Measurements from ENCODE around the gene PTPRU.

GRCh38 chr1:29218223-29218622 lies 18.1 kb upstream of the PTPRU start:
- TF ChIP-seq CTCF (IDR thresholded peaks at IDR 0.05) (no peak), RARB (CRISPR knock-in tag; IDR thresholded peaks at IDR 0.05) (no peak), KDM1A (IDR thresholded peaks at IDR 0.05; ENCODE audit: low read depth) (no peak), HOXA7 (CRISPR knock-in tag; IDR thresholded peaks at IDR 0.05) (no peak), POLR2A (IDR thresholded peaks at IDR 0.05; ENCODE audit: low read length) (no peak), ESRRA (IDR thresholded peaks at IDR 0.05; ENCODE audit: borderline replicate concordance, low read length) (no peak), ZC3H11A (IDR thresholded peaks at IDR 0.05) (no peak), EP300 (IDR thresholded peaks at IDR 0.05) (no peak), SREBF2 (IDR thresholded peaks at IDR 0.05) (no peak)
